SHP77 (cell line): Measurements from ENCODE around the gene PRF1.
"Not testable (repeated sequence)": the region's sequence is repeated elsewhere in the genome, so short reads cannot be mapped to it uniquely, and the experiment has no call there.

Experiments
- DNase-seq, 2 experiments: peaks; one replicate each; lab custom pipeline; 2025; lab: John Stamatoyannopoulos, UW

The PRF1 gene

DNA sequence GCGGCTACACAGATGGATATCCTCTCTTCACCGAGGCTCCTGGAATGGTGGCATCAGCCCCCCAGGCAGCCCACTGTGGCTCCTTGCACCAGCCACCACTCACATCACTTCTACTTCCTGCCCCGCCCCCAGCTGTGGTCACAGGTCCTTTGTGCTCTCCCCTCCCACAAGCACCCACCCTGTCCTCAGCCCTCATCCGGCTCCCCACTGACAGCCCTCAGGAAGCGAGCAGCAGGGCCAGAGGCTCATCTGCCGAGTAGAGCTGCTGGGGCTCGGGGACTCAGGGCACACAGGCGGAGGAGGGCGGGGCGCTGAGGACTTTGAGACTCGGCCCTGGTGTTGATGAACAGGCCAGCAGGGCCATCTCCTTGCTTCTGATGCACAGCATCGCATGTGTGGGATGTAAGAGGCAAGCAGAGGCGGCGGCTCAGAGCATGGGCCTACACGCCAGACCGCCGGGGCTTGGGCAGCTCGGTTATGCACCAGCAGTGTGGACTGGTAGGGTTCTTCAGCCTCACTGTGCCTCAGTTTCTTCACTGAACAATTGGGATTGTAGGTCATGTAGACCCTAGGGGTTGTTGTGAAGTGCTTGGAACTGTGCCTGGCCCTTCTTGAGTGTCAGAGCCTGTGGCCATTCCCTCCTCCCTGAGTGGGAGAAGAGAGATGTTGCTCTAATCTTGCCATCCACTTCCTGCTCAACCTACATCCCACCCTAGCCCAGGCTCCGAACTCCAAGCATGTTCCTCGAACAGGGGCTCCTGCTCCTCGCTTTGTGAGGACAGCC is at the start of gene PRF1:
PRF1 (minus strand) TSS at position 77 of the 784 bp plus-strand sequence. CDS start 1,839 bp downstream, outside the sequence.
- DNase-seq = no peak

DNA sequence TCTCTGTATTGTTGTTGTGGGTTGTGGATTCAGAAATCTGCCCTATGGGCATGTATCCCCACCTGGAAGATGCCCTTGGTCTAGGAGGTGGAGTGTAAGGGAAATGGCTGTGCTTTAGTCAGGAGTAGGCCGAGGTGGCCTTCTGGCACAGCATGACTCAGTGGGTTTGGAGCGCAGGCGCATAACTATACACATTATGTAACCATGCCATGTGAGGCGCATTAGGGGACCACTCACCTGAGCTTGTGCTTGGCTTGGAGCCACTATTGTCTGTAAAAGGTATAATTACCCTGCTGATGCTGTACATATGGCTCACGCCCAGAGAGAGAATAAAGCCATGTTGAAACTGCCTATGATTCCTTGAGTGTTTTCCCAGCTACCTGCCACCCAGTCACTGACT is 49.1 kb upstream of the PRF1 start:
- DNase-seq = no peak

DNA sequence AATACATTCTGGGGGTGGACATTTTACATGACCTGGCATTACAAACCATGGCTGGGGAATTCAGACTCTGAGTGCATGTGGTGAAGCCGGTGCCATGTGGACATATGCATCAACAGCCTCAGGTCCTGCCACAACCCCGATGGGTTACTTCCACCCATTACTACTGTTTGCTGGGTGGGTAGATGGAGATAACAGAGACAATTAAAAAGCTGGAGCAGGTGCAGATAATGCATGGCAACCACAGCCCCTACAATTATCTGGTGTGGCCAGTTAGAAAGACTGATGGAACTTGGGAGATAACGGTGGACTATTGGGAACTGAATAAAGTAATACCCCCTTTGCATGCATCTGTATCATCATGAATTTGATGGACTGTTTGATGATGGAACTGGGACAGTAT is 48.2 kb upstream of the PRF1 start:
- DNase-seq = no peak

DNA sequence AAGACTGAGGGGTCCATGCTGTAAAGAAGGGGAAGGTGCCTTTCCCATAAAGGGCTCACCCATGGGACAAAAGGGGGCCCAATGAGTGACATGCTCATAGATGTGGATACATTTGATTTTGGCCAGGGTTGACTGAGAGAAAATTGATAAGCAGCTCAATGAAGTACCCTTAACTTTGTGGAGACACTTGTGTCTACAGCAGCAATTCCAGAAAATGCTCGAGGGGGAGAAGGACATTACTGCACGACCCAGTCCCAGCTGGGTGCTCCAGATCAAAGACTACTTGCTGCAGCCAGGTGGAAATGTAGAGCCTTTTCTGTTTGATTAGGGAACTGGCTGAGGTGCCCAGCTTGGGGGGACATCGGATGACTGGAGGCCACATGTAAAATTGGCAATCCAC is 47.6 kb upstream of the PRF1 start:
- no peak for DNase-seq

DNA sequence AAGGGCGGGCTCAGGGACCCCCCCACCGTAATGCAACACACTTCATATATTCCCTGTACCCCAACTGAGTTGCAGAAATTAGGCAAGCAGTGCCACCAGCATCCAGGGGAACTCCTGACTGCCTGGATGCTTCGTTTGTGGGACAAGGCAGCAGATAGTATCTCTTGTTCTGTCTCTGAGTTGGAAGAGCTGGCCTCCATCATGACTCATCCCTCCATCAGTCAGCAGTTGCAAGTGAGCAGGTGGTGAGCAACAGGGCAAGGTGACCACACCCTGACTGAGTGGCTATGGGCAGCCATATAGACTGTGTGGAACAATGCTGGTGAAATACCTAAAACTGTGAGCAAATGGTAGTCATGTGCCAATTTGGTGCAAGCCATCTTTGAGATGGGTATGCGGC is 47.0 kb upstream of the PRF1 start:
- no peak for DNase-seq

DNA sequence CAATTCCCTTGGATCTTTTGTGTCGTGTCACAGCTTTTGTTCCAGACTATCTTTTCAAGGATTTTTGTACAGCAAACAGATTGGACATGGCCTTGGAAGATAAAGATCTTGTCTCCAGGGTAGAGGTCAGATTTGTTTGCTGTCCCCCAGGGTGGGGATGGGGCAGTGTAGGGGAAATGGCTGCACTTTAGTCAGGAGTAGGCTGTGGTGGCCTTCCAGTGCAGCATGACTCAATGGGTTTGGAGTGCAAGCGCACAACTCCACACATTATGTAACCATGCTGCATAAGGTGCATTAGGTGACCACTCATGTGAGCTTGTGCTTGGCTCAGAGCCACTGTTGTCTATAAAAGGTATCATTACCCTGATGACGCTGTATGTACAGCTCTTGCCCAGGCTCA is 45.9 kb upstream of the PRF1 start:
- DNase-seq = no peak

DNA sequence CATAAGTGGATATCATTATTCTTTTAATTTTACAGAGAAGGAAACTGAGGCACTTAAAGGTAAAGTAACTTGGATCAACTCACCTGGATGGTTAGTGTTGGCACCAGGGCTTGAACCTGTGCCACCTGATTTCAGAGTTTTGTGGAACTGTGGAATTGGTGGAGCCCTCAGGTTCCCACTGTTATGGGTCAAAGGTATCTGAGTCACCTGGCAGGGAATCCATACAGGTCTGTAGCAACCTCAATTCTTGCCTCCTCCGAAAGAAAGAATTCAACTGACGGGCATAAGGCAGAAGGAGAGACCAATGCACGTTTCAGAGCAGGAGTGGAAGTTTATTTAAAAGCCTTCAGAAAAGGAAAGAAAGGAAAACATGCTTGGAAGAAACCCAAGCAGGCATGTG is 44.5 kb upstream of the PRF1 start:
- DNase-seq = no peak

DNA sequence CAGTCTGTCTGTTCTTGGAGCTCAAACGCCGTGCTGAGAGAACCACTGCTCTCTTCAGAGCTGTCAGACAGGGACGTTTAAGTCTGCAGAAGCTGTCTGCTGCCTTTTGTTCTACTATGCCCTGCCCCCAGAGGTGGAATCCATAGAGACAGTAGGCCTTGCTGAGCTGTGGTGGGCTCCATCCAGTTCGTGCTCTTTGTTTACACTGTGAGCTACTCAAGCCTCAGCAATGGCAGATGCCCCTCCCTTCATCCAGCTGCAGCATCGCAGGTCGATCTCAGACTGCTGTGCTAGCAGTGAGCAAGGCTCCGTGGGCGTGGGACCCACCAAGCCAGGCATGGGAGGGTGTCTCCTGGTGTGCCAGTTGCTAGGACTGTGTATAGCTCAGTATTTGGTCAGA is 42.4 kb upstream of the PRF1 start:
- not testable (repeated sequence) for DNase-seq

DNA sequence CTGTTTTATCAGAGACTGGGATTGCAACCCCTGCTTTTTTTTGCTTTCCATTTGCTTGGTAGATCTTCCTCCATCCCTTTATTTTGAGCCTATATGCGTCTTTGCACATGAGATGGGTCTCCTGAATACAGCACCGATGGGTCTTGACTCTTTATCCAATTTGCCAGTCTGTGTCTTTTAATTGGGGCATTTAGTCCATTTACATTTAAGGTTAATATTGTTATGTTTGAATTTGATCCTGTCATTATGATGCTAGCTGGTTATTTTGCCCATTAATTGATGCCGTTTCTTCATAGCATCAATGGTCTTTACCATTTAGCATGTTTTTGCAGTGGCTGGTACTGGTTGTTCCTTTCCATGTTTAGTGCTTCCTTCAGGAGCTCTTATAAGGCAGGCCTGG is 40.7 kb upstream of the PRF1 start:
- DNase-seq = not testable (repeated sequence)

DNA sequence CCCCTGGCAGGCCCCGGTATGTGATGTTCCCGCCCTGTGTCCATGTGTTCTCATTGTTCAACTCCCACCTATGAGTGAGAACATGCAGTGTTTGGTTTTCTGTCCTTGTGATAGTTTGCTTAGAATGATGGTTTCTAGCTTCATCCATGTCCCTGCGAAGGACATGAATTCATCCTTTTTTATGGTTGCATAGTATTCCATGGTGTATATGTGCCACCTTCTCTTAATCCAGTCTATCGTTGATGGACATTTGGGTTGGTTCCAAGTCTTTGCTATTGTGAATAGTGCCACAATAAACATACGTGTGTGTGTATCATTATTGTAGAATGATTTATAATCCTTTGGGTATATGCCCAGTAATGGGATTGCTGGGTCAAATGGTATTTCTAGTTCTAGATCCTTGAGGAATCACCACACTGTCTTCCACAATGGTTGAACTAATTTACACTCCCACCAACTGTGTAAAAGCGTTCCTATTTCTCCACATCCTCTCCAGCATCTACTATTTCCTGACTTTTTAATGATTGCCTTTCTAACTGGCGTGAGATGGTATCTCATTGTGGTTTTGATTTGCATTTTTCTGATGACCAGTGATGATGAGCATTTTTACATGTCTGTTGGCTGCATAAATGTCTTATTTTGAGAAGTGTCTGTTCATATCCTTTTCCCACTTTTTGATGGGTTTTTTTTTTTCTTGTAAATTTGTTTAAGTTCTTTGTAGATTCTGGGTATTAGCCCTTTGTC is 37.3 kb upstream of the PRF1 start:
- DNase-seq = not testable (repeated sequence)

DNA sequence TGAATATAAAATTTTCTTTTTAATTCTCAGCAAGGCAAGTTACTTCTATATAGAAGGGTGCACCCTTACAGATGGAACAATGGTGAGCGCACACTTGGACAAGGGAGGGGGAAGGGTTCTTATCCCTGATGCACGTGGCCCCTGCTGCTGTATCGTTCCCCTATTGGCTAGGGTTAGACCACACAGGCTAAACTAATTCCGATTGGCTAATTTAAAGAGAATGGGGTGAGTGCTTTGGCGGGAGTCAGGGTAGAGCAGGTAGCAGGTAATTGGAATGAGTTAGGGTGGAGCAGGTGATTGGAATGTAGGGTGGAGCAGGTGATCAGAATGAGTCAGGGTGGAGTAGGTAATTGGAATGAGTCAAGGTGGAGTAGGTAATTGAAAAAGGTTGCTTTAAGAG is 32.0 kb upstream of the PRF1 start:
- not testable (repeated sequence) for DNase-seq

DNA sequence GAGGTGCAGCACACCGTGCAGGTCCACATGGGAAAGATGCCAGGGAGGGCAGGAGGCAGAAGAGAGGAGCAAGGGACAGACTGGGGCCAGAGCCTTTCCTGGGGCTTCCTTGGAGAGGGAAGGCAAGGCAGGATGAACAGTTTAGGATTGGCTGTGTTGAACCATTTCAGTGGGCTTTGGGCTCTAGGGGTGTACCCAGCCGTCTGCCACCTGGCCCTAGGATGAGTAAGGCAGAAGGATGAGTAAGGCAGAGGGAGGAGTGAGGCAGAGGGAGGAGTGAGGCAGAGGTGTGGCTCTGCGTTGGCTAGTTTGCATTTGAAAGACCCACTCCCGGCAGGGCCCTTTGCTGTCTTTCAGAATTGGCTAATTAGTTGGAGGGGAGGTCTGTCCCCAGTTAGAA is 31.5 kb upstream of the PRF1 start:
- no peak for DNase-seq

DNA sequence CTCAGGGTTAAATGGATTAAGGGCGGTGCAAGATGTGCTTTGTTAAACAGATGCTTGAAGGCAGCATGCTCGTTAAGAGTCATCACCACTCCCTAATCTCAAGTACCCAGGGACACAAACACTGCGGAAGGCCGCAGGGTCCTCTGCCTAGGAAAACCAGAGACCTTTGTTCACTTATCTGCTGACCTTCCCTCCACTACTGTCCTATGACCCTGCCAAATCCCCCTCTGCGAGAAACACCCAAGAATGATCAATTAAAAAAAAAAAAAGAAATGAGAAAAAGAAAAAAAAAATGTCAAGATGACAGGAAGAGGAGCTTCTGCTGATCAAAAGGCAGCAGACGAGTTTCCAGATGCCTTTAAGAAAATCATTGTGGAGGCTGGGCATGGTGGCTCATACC is 29.2 kb upstream of the PRF1 start:
- DNase-seq = not testable (repeated sequence)

DNA sequence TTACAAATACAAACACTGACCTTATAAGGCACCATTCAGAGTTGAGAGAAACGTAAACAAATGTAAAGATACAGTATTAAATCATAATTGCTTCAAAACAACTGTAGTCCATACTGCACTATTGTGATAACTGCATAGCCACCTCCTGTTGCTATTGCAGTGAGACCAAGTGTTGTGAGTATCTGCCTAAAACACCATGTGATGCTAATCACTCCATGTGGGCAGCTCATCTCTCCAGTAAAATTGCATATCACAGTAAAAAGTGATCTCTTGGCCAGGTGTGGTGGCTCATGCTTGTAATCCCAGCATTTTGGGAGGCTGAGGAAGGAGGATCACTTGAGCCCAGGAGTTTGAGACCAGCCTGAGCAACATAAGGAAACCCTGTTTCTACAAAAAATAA is 26.8 kb upstream of the PRF1 start:
- DNase-seq = no peak

DNA sequence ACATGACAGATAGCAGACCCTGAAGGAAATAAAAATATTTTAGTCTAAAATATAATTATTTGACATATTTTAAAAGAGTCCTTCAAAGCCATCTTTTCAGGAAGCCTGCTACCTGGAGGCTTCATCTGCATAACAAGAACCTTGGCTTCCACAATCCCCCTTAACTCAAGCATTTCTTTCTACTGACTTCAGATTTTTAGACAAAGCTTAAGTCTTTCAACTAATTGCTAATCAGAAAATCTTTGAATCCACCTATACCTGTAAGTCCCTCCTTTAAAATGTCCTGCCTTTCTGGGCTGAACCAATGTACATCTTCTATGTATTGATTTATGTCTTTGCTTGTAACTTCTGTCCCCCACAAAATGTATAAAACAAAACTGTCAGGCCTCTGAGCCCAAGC is 23.5 kb upstream of the PRF1 start:
- DNase-seq = no peak

DNA sequence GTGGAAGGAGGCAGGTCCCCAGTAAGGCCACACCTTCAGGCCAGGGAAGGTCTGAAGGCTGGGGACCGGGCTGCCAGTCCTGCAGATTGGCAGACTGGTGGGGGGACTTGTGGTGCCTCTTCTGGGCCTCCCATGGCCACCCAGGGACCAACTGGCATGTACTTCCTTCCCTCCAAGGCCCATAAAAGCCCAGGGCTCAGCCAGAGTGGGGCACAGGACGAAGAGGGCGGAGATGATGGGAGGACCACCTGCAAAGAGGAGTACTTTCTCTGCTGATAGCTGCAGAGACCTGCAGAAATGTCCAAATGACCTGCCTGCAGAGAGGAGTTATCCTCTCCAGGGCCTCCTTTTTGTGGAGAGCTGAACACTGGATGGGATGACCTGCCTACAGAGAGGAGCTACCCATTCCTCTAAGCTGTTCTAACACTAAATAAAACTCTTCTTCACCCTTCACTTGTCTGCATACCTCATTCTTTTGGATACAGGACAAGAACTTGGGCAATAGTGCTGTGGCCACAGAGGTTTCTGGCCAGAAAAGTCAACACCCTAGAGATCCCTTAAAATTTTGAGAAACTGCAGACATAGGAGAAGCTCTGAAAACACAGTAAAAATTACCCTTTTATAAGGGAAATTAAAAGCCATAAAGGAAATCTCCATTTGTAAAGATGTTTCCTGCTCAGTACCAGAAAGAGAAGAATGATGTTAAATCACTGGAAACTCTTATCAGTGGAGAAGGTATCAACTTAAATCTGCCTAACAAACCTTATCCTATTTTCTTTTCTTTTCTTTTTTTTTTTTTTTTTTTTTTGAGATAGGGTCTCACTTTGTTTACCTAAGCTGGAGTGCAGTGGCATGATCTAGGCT is 20.7 kb upstream of the PRF1 start:
- DNase-seq = no peak

DNA sequence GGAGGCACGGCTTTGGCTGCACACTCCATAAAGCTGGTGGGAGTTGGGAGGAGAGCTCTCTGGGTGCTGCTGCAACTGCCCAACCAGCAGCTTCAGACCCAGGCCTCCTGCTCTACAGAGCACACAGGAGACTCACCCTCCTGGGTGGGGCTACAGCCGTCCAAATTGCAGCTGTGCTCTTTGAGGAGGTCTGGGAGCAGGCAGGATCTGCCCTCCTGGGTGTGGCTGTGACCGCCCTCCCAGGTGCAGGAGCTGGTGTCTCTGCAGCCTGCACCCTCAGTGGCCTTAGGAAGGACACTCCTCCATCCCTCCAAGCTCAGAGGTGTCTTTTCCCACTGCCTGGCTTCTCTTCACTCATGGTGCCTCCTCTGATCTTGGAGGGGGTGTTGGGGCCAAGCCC is 20.0 kb upstream of the PRF1 start:
- DNase-seq = no peak

DNA sequence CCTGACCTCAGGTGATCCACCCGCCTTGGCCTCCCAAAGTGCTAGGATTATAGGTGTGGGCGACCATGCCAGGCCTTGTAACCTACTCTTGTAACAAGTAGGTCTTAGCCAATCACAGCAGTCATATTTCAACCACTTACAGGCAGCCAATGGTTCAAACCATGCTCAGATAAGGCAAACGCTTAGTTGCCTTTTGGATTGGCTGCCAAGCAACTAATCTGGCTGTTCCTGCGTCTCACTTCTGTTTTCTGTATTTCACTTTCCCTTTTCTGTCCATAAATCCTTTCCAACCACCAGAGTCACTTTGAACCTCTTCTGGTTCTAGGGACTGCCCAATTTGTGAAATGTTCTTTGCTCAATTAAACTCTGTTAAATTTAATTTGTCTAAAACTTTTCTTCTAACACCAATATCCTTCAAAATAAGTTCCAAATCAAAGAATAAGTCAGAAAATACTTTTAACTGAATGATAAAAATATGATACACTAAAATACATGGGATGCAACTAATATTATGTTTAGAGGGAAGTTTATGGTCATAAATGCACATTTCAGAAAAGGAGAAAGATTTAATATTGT is 19.1 kb upstream of the PRF1 start:
- no peak for DNase-seq

DNA sequence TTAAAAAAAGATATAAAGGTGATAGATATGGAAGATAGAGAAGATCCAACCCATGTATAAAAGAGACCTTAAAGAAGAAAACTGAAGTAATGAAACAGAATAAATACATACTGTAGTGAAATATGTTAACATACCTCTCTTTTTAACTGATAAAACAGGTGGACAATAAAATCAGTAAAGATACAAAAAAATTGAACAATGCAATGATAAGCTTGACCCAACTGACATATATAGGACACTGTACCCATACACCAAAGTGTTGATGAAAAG is 17.4 kb upstream of the PRF1 start:
- no peak for DNase-seq

DNA sequence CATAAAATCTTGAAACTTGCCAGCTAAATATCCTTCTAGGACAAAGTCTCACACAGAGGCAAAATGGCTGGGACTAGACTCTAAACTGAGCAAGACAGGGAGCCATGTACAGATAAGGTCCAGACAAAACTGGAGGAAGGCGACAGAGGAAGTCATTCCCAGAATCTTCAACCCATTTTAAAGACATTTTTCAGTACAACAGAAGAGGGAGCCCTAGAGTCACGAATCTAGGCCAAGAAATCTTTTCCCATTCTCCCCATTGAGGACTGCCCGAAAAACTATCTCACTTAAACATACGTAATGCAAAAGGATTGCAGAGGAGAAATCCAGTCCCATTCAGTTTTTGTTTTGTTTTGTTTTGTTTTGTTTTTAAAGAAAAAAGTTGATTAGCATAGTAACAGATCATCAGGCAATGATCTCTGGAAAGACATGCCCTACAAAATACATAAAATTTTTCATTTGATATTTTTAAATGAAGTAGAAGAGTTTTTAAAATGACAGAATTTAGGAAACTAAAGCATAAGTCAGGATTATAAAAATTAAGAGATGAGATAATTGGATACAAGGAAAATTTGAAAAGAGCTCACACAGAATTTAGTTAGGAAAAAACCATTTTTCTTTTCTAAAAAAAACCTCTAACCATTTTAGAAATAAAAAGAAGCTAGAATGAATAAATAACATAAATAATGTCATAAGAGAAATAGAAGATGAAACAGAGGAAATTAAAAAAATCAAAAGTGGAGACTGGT is 16.9 kb upstream of the PRF1 start:
- DNase-seq = no peak

DNA sequence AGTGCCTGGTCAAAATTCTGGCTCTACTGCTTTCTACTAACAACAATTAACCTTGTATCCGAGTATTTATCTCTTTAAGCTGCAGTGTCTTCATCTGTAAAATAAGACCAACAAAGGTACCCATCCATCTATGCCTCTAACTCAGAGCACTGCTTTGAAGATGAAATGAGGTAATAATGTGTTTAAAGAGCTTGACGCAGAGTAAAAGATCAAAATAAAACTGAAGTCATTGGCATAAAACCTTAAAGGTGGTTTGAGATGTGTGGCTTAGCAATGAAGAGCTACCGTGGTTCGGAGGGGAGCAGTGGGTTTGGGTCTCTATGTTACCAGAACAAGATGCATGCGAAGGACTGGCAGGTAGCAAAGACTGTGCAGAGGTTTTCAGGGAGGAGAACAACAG is 16.1 kb upstream of the PRF1 start:
- no peak for DNase-seq
